HPDE6-E6E7 (cell line): ENCODE results near the gene RAB30.
A peak's percentile ranks its signal among the peaks of the same experiment; 100 is the strongest.
"Not testable (repeated sequence)": the region's sequence is repeated elsewhere in the genome, so short reads cannot be mapped to it uniquely, and the experiment has no call there.

ENCODE experiments used
- DNase-seq: peaks from one replicate; pipeline ENCODE4 v3.0.0; 2011; ENCODE audit warnings: missing footprints; ENCODE audit errors: extremely low spot score

The RAB30 gene

DNA sequence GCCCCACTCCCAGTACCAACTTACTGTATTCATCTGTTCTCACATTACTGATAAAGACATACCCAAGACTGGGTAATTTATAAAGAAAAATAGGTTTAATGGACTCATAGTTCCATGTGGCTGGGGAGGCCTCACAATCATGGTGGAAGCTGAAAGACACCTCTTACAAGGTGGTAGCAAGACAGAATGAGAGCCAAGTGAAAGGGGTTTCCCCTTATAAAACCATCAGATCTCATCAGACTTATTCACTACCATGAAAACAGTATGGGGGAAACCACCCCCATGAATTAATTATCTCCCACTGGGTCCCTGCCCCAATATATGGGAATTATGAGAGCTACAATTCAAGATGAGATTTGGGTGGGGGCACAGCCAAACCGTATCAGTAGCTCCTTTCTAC is 126.7 kb downstream of the RAB30 start:
- not testable (repeated sequence) for DNase-seq

- no peak for DNase-seq
These were observed 127.5 kb downstream of the RAB30 start for GRCh38 chr11:82944198-82944597.

DNA sequence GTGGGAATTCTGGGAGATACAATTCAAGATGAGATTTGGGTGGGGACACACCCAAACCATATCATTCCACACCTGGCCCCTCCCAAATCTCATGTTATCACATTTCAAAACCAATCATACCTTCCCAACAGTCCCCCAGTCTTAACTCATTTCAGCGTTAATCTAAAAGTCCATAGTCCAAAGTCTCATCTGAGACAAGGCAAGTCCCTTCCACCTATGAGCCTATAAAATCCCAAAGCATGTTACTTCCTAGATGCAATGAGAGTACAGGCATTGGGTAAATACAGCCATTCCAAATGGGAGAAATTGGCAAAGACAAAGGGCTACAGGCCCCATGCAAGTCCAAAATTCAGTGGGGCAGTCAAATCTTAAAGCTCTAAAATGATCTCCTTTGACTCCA is 128.3 kb downstream of the RAB30 start:
- DNase-seq: not testable (repeated sequence)

DNA sequence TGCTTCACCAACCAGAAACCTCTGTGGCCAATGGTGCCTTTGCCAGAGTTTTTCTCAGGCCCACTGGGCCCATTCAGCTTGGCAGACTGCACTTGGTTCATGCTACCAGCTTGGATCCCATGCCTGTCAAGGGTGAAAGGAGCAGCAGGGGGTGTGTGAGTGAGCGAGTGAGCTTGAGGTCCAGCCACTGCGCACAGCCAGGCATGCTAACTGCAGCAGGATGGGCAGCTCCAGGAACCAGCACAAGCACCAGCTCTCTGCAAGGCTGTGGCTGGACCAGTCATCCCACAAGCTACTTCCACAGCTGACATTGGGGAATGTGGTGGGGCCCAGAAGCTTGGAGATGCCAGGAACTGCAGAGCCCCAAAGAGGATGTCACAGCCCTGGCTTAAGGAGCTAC is 129.3 kb downstream of the RAB30 start:
- no peak for DNase-seq

GRCh38 chr11:82939456-82939855 is 132.2 kb downstream of the RAB30 start:
- no peak for DNase-seq

- no peak for DNase-seq
These were observed 134.1 kb downstream of the RAB30 start for GRCh38 chr11:82937554-82937953.

GRCh38 chr11:82936261-82936660 is 135.4 kb downstream of the RAB30 start:
- DNase-seq: no peak

- no peak for DNase-seq
These were observed 139.1 kb downstream of the RAB30 start for GRCh38 chr11:82932564-82932963.

GRCh38 chr11:82930734-82931133 is 141.0 kb downstream of the RAB30 start:
- no peak for DNase-seq

GRCh38 chr11:82930229-82930628 is 141.5 kb downstream of the RAB30 start:
- no peak for DNase-seq

- no peak for DNase-seq
These were observed 142.6 kb downstream of the RAB30 start for GRCh38 chr11:82929121-82929520.

- DNase-seq: peak; percentile 47
These were observed 144.3 kb downstream of the RAB30 start for GRCh38 chr11:82927264-82927880.

- no peak for DNase-seq
These were observed 147.0 kb downstream of the RAB30 start for GRCh38 chr11:82924522-82925224.
